Fibroblast of lung (primary cell): Measurements from ENCODE around the gene PLEKHO2.

Experiments used
- CTCF ChIP-seq, 2 donors: IDR thresholded peaks in 1 of 2; conservative IDR thresholded peaks in 1 of 2; 1 replicate in 1 of 2; 2 replicates in 1 of 2; pipeline ENCODE4 v1.5.1; 2011 to 2012; ENCODE audit warnings: low read length in 2 of 2, control low read depth in 1 of 2, inconsistent platforms in 1 of 2, low read depth in 1 of 2, mild to moderate bottlenecking in 1 of 2
- EZH2 ChIP-seq: IDR thresholded peaks from 2 replicates; pipeline ENCODE4 v1.5.1; 2012; ENCODE audit warnings: low read length, control low read depth, mild to moderate bottlenecking; ENCODE audit errors: missing control alignments

- no peak for TF ChIP-seq CTCF (conservative IDR thresholded peaks at IDR 0.05 in 1 of 2, IDR thresholded peaks at IDR 0.05 in 1 of 2; ENCODE audit: low read depth in 1 of 2, low read length in 2 of 2)
- no peak for TF ChIP-seq EZH2
These were observed 20.2 kb downstream of the PLEKHO2 start for GRCh38 chr15:64861960-64862359.
